ENCODE results near the gene TRIAP1.
"Not testable (repeated sequence)": the region's sequence is repeated elsewhere in the genome, so short reads cannot be mapped to it uniquely, and the experiment has no call there.

The TRIAP1 gene

GRCh38 chr12:120468821-120469449 is 22.8 kb upstream of the TRIAP1 start:
- DNase-seq (ENCODE audit: low read depth in 2 of 2): peak in 1 of 2 donors; percentile 40

- DNase-seq (ENCODE audit: low read depth in 2 of 2): no peak
Measured at GRCh38 chr12:120468325-120468820, 22.2 kb upstream of the TRIAP1 start.

- no peak for DNase-seq (ENCODE audit: low read depth in 2 of 2)
Measured at GRCh38 chr12:120467439-120467838, 21.3 kb upstream of the TRIAP1 start.

GRCh38 chr12:120466560-120467315 is 20.6 kb upstream of the TRIAP1 start:
- peak in 1 of 2 donors; percentile 20 for DNase-seq (ENCODE audit: low read depth in 2 of 2)

- no peak for DNase-seq (ENCODE audit: low read depth in 2 of 2)
Measured at GRCh38 chr12:120465756-120466155, 19.6 kb upstream of the TRIAP1 start.

- no peak for DNase-seq (ENCODE audit: low read depth in 2 of 2)
Measured at GRCh38 chr12:120463712-120464111, 17.5 kb upstream of the TRIAP1 start.

GRCh38 chr12:120462099-120462640 is 16.0 kb upstream of the TRIAP1 start:
- no peak for DNase-seq (ENCODE audit: low read depth in 2 of 2)

- no peak for DNase-seq (ENCODE audit: low read depth in 2 of 2)
Measured at GRCh38 chr12:120460157-120460556, 14.0 kb upstream of the TRIAP1 start.

- no peak for DNase-seq (ENCODE audit: low read depth in 2 of 2)
Measured at GRCh38 chr12:120457133-120457532, 10.9 kb upstream of the TRIAP1 start.

- DNase-seq (ENCODE audit: low read depth in 2 of 2): no peak
Measured at GRCh38 chr12:120455302-120455701, 9.1 kb upstream of the TRIAP1 start.

GRCh38 chr12:120453977-120454376 is 7.8 kb upstream of the TRIAP1 start:
- DNase-seq (ENCODE audit: low read depth in 2 of 2): no peak

GRCh38 chr12:120453060-120453750 is 7.0 kb upstream of the TRIAP1 start:
- no peak for DNase-seq (ENCODE audit: low read depth in 2 of 2)

GRCh38 chr12:120452524-120452923 is 6.3 kb upstream of the TRIAP1 start:
- DNase-seq (ENCODE audit: low read depth in 2 of 2): not testable (repeated sequence)

- DNase-seq (ENCODE audit: low read depth in 2 of 2): no peak
Measured at GRCh38 chr12:120447992-120448391, 1.8 kb upstream of the TRIAP1 start.

GRCh38 chr12:120446844-120447178 is 627 bp upstream of the TRIAP1 start:
- DNase-seq (ENCODE audit: low read depth in 2 of 2): not testable (repeated sequence)

GRCh38 chr12:120444676-120445075 is 1.5 kb downstream of the TRIAP1 start:
- no peak for DNase-seq (ENCODE audit: low read depth in 2 of 2)

- peak; percentile 52 to 59 for DNase-seq (ENCODE audit: low read depth in 2 of 2)
Measured at GRCh38 chr12:120439646-120440247, 6.4 kb downstream of the TRIAP1 start.

- DNase-seq (ENCODE audit: low read depth in 2 of 2): no peak
Measured at GRCh38 chr12:120438495-120439198, 7.5 kb downstream of the TRIAP1 start.

- DNase-seq (ENCODE audit: low read depth in 2 of 2): peak; percentile 94 to 98
Measured at GRCh38 chr12:120437735-120438494, 8.3 kb downstream of the TRIAP1 start, which contains the start of gene COX6A1. COX6A1 (plus strand) TSS chr12:120438113; CDS start chr12:120438127, 14 bp downstream.

- no peak for DNase-seq (ENCODE audit: low read depth in 2 of 2)
Measured at GRCh38 chr12:120432772-120433525, 13.2 kb downstream of the TRIAP1 start.
